ENCODE data around the gene LILRB5.
"Not testable (repeated sequence)": the region's sequence is repeated elsewhere in the genome, so short reads cannot be mapped to it uniquely, and the experiment has no call there.

DNA sequence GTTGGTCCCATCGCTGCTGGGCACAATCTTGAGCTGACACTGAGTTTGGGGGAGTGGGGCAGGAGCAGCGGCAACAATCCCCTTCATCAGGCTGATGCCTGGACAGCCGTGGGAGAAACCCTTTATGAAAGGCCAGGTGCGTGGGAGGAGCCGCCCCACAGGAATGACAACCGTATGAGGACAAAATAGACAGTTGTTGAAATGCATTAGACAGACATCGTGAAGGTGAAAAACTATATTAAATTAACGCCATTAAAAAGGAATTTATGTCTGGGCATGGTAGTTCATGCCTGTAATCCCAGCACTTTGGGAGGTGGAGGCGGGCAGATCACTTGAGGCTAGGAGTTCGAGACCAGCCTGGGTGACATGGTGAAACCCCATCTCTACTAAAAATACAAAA is 32.5 kb downstream of the LILRB5 start:
- TF ChIP-seq CTCF (conservative IDR thresholded peaks at IDR 0.05); ZFX (IDR thresholded peaks at IDR 0.05): not testable (repeated sequence)

Measured in C4-2B (cell line).